Nephron progenitor cell (in vitro differentiated cells): ENCODE data around the gene ENG.
"Not testable (repeated sequence)": the region's sequence is repeated elsewhere in the genome, so short reads cannot be mapped to it uniquely, and the experiment has no call there.

ENCODE experiments used
- DNase-seq: peaks from one replicate; pipeline ENCODE4 v3.0.0; 2021
- H3K27ac Mint-ChIP-seq: 2 replicates; pipeline ENCODE4 v1.8.0; 2021; ENCODE audit warnings: mild to moderate bottlenecking, moderate library complexity, mixed read lengths
- H3K27me3 Mint-ChIP-seq: 2 replicates; pipeline ENCODE4 v1.8.0; 2021; ENCODE audit warnings: mild to moderate bottlenecking, low read depth, mixed read lengths; ENCODE audit not compliant: poor library complexity
- H3K36me3 Mint-ChIP-seq: 2 replicates; pipeline ENCODE4 v1.8.0; 2021; ENCODE audit warnings: low read depth, mixed read lengths
- H3K4me1 Mint-ChIP-seq: 2 replicates; pipeline ENCODE4 v1.8.0; 2021; ENCODE audit warnings: mixed read lengths
- H3K4me3 Mint-ChIP-seq: 2 replicates; pipeline ENCODE4 v1.8.0; 2021; ENCODE audit warnings: mild to moderate bottlenecking, moderate library complexity, mixed read lengths
- H3K9me3 Mint-ChIP-seq: 2 replicates; pipeline ENCODE4 v1.8.0; 2021; ENCODE audit warnings: mild to moderate bottlenecking, moderate library complexity, mixed read lengths
- CTCF ChIP-seq: fragments of 200-600 bp; sonication (generic); IDR thresholded peaks from 2 replicates; pipeline ENCODE4 v1.5.0; 2021; ENCODE audit warnings: antibody characterized with exemption

ENG gene

GRCh38 chr9:127844821-127845359, 9.6 kb downstream of the ENG start:
- TF ChIP-seq CTCF, result no peak
- Mint-ChIP-seq H3K27me3 (peaks cover 5% of the 10 kb centered on the region), H3K36me3 (peaks cover 7% of the 10 kb centered on the region), H3K27ac (peak overlapping the region; percentile 75), H3K9me3 (peaks cover 13% of the 10 kb centered on the region), H3K4me1 (peaks cover 45% of the 10 kb centered on the region), H3K4me3 (no peak overlapping the region)
- DNase-seq, result no peak

GRCh38 chr9:127841087-127841835, 13.2 kb downstream of the ENG start:
- peak overlapping the region; percentile 5 for H3K27ac Mint-ChIP-seq
- H3K9me3 Mint-ChIP-seq, result no peaks in the 10 kb centered on the region
- TF ChIP-seq CTCF, result no peak
- no peak for DNase-seq
- H3K36me3 Mint-ChIP-seq, result no peaks in the 10 kb centered on the region
- H3K4me1 Mint-ChIP-seq, result peaks cover 48% of the 10 kb centered on the region
- H3K4me3 Mint-ChIP-seq, result no peak overlapping the region
- no peaks in the 10 kb centered on the region for H3K27me3 Mint-ChIP-seq

- Mint-ChIP-seq H3K36me3 (no peaks in the 10 kb centered on the region), H3K9me3 (no peaks in the 10 kb centered on the region), H3K27me3 (no peaks in the 10 kb centered on the region), H3K27ac (peak overlapping the region; percentile 19), H3K4me1 (peaks cover 49% of the 10 kb centered on the region), H3K4me3 (peak overlapping the region; percentile 11)
- no peak for TF ChIP-seq CTCF
- DNase-seq, result peak; percentile 41
Observed at GRCh38 chr9:127838375-127839078, 15.9 kb downstream of the ENG start.

GRCh38 chr9:127837346-127837745, 17.1 kb downstream of the ENG start:
- H3K4me1 Mint-ChIP-seq, result peaks cover 51% of the 10 kb centered on the region
- peaks cover 4% of the 10 kb centered on the region for H3K27me3 Mint-ChIP-seq
- DNase-seq, result no peak
- H3K4me3 Mint-ChIP-seq, result no peak overlapping the region
- no peaks in the 10 kb centered on the region for H3K9me3 Mint-ChIP-seq
- H3K36me3 Mint-ChIP-seq, result no peaks in the 10 kb centered on the region
- no peak overlapping the region for H3K27ac Mint-ChIP-seq
- TF ChIP-seq CTCF, result no peak

- H3K27ac Mint-ChIP-seq, H3K36me3 Mint-ChIP-seq, DNase-seq, H3K4me3 Mint-ChIP-seq, H3K27me3 Mint-ChIP-seq, H3K9me3 Mint-ChIP-seq: not testable (repeated sequence)
- H3K4me1 Mint-ChIP-seq, result peaks cover 54% of the 10 kb centered on the region
Observed at GRCh38 chr9:127836561-127836960, 17.9 kb downstream of the ENG start.

GRCh38 chr9:127835991-127836516, 18.4 kb downstream of the ENG start:
- no peak for DNase-seq
- peaks cover 4% of the 10 kb centered on the region for H3K27me3 Mint-ChIP-seq
- no peak overlapping the region for H3K27ac Mint-ChIP-seq
- H3K4me1 Mint-ChIP-seq, result peaks cover 54% of the 10 kb centered on the region
- H3K9me3 Mint-ChIP-seq, result no peaks in the 10 kb centered on the region
- no peak for TF ChIP-seq CTCF
- H3K4me3 Mint-ChIP-seq, result no peak overlapping the region
- no peaks in the 10 kb centered on the region for H3K36me3 Mint-ChIP-seq
